CD4-positive, alpha-beta T cell treated with Interferon alpha-2 for 1 hour (primary cell): ENCODE data around the gene ONECUT3.

Source experiments
- DNase-seq, 2 donors: peaks; one replicate each; pipeline ENCODE4 v3.0.0-alpha.2; 2020 to 2022

The ONECUT3 gene

DNA sequence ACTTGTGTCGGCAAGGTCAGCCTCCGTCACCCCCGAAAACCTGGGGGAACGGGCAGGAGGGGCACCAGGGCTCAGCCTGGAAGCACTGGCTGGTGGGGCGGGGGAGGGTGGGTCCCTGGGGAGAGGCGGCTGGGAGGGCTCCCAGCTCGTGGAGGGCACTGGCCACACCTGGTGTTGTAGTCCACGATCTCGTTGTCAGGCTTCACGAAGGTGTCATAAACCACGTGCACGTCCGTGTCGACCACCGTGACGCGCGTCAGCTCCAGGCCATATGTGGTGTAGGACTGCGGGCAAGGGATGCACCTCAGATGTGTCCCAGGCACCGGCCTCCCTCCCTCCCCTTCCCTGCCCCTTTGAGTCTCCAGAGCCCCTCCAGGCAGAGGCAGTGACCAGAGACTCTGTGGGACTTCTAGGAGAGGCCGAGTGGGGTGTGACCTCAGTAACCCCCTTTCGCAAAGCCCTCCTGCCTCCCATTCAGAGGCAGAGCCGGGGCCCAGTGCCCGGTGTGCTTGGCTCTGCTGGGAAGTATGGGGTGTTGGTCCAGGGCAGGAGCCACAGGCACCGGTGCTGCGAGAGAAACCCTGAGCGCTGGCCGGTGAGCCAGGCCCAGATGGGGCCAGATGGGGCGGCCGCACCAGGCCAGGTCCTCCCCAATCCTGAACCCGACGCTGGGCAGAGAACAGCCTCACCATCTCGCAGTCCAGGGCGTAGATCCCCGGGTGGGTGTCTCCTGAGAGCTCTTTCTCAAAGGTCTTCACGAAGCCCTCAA is 63.4 kb downstream of the ONECUT3 start:
- DNase-seq: no peak

- DNase-seq: no peak
These were observed 64.4 kb downstream of the ONECUT3 start for GRCh38 chr19:1817553-1818179.

- no peak for DNase-seq
These were observed 65.4 kb downstream of the ONECUT3 start for GRCh38 chr19:1818549-1819195.

DNA sequence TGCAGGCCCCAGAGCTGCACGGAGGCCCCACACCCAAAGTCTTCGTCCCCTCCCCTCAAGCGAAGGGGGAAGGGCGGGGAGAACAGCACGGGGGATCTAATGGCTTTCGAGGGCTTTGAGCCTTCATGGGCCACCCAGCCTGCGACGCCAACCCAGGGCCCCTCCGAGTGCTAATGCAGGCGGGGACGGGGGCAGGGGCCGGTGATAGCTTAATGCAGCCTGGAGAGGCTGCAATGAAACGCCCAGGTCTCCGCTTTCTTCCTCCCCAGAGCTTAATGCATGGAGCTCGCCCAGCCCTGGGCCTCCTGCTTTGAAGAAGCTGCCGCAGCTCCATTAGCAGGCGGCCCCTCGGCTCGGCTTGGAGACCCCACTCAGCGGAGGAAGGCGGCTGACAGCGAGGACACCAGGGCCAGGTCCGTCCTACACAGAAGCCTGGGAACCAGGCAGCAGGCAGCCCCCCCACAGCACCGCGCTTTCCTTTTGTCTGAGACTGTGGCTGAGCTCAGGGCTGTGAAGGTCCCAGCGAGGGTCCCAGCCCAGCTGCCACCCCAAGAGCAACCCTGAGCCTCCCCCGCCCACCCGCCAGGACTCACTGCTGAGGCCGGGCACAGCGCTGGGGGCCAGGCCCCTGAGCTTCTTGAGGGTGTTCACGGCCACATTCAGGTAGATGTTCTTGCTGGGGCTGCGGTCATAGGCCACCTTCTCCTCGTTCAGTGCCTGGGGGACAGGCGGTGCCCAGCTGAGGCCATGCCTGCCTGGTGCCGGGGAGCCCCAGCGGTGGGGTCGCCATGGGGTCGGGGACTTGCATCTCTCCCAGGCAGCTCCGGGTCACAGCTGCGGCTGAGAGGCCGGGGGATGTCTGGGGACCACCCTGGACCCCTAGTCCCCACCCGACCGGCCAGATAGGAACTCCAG is 66.3 kb downstream of the ONECUT3 start:
- DNase-seq: no peak

GRCh38 chr19:1822210-1822609 is 68.9 kb downstream of the ONECUT3 start:
- DNase-seq: no peak

DNA sequence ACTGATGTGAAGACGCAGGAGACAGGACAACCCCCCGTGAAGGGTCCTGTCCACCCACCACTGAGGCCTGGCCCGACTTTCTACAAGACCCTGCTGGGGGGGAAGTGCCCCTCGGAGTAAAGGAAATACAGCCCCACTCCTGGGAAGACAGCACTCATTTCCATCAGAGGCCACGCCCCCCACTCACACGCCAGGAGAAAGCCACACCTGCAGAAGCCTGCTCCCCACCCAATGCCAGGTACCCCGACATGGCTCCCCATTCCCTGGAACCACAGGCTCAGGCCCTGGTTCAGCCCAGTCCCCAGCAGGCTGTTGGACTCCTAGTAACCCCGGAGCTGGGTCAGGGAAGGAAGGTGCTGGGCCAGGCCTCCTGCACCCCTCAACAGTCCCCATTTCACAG is 69.7 kb downstream of the ONECUT3 start:
- no peak for DNase-seq

- DNase-seq: no peak
These were observed 70.4 kb downstream of the ONECUT3 start for GRCh38 chr19:1823539-1824251.

GRCh38 chr19:1824252-1824622 is 70.9 kb downstream of the ONECUT3 start:
- DNase-seq: no peak

- DNase-seq: peak; percentile 71 to 83
These were observed 72.7 kb downstream of the ONECUT3 start for GRCh38 chr19:1825909-1826556.

- no peak for DNase-seq
These were observed 73.5 kb downstream of the ONECUT3 start for GRCh38 chr19:1826557-1827521.

GRCh38 chr19:1827566-1828278 is 74.4 kb downstream of the ONECUT3 start:
- no peak for DNase-seq

DNA sequence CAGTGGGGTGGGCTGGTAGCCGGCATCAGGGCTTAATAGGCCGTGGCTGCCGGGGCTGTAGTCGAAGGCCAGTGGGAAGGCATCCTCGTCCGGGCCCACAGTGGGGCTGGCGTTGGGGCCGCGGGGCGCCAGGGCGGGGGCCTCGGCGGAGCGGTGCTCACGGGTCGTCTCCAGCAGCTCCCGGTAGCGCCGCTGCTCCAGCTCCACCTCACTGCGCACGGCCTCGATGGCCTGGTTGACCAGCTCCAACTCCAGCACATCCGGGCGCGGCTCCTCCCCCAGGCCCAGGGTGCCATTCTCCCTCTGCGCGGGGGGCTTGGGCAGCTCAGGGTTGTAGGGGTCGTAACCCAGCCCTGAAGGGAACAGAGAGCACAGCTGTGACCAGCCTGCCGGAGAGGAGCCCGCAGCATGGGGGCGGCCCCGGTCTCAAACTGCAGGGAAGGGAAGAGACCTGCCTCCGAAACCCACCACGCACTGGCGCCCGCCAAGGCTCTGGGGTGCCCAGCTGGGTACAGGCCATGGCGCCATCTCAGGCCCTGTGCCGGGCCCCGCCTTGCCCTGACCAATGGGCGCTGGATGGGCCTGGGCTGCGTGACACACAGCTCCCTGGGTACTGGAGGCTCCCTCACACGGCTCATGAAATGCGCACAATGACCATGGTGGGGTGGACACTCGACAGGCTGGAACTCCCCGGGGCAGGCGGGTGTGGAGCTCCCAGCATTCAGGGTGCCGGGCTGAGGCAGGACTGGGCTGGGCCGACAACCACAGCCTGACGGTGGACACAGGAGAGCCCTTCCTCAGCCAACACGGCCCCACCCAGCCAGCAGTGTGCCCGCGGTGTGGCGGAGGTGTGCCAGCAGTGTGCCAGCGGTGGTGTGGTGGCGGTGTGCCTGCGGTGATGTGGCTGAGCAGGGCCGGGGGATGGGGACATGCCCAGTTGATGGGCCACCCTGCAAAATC is 75.3 kb downstream of the ONECUT3 start:
- DNase-seq: no peak

DNA sequence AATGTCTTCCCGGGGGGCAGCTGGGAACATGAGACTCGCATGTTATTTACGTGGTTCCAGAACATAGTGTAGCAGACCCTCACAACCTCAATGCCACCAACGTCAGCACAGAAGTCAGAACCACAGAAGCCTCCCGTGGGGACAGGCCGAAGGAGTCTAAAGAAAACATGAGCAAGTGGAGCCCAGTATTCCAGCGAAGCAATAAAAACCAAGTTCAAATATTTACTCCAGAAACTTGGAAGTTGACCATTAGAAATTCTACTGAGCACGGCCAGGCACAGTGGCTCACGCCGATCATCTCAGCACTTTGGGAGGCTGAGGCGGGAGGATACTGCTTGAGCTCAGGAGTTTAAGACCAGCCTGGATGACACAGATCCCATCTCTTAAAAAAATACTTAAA is 76.7 kb downstream of the ONECUT3 start:
- DNase-seq: no peak

GRCh38 chr19:1830568-1830967 is 77.3 kb downstream of the ONECUT3 start:
- DNase-seq: no peak
